ENCODE data around the gene DLGAP1.

GRCh38 chr18:3525870-3526420, 929.2 kb downstream of the DLGAP1 start:
- TF ChIP-seq POLR2A (IDR thresholded peaks at IDR 0.05), result no peak
- TF ChIP-seq, protein P1, sequence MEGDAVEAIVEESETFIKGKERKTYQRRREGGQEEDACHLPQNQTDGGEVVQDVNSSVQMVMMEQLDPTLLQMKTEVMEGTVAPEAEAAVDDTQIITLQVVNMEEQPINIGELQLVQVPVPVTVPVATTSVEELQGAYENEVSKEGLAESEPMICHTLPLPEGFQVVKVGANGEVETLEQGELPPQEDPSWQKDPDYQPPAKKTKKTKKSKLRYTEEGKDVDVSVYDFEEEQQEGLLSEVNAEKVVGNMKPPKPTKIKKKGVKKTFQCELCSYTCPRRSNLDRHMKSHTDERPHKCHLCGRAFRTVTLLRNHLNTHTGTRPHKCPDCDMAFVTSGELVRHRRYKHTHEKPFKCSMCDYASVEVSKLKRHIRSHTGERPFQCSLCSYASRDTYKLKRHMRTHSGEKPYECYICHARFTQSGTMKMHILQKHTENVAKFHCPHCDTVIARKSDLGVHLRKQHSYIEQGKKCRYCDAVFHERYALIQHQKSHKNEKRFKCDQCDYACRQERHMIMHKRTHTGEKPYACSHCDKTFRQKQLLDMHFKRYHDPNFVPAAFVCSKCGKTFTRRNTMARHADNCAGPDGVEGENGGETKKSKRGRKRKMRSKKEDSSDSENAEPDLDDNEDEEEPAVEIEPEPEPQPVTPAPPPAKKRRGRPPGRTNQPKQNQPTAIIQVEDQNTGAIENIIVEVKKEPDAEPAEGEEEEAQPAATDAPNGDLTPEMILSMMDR (IDR thresholded peaks at IDR 0.05), result no peak

Measured in right lobe of liver (tissue), 4 donors.